K562 (cell line): ENCODE data around the gene SNRNP48.

Experiments used
- CREB1 ChIP-seq, 2 experiments: sonication (generic) in 1 of 2; formaldehyde crosslinking in 1 of 2; IDR thresholded peaks; 2 replicates each; pipeline versions ENCODE4 v1.6.1 to v1.8.0; 2012 to 2022; ENCODE audit warnings: inconsistent platforms in 1 of 2, mild to moderate bottlenecking in 1 of 2, missing genetic modification reagents in 1 of 2, moderate library complexity in 1 of 2
- HDAC6 ChIP-seq: IDR thresholded peaks from 2 replicates; pipeline ENCODE4 v1.6.1; 2012; ENCODE audit warnings: low read depth, mild to moderate bottlenecking, control low read depth, inconsistent platforms, low read length, moderate library complexity
- HOXB6 ChIP-seq: fragments of 250-450 bp; sonication (Bioruptor Pico); IDR thresholded peaks from 2 replicates; pipeline ENCODE4 v1.5.1; 2022; ENCODE audit warnings: mild to moderate bottlenecking, borderline replicate concordance
- JUND ChIP-seq, 2 experiments: IDR thresholded peaks; 2 replicates in 1 of 2; 3 replicates in 1 of 2; pipeline ENCODE4 v1.6.1; 2011; ENCODE audit warnings: borderline replicate concordance in 2 of 2, low read depth in 2 of 2, low read length in 2 of 2, improper control_type of control experiment in 1 of 2, missing biosample characterization in 1 of 2, missing genetic modification characterization in 1 of 2, missing genetic modification reagents in 1 of 2

DNA sequence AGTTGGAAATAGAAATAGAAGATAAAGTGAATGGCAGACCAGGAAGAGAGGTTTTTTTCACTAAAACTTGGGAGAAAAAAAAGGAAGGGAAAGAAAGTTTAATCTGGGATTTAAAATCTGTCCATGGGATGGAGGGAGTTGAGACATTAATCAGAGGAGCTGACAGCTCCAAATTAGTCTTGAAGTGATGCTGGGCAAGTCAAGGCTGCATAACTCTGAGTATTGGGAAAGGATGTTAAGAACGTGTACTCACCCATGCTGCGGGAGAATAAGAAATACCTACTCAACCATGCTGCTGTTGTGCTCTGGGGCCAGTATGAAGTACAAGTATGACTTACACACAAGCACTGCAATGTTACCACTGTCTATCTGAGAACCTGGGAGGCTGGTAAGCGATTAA is 47.5 kb downstream of the SNRNP48 start:
- TF ChIP-seq HDAC6 (no peak), HOXB6 (CRISPR knock-in tag) (no peak), CREB1 (IDR thresholded peaks at IDR 0.05) (no peak), CREB1 (CRISPR knock-in tag; IDR thresholded peaks at IDR 0.05) (no peak), JUND (IDR thresholded peaks at IDR 0.05; ENCODE audit: borderline replicate concordance, low read depth, low read length) (no peak), JUND (tag; IDR thresholded peaks at IDR 0.05; ENCODE audit: borderline replicate concordance, low read depth, low read length) (no peak)
